Retinal pigment epithelial cell (primary cell): ENCODE results near the gene SPX.

ENCODE experiments used
- DNase-seq: peaks from one replicate; pipeline ENCODE4 v3.0.0-alpha.2; 2010; ENCODE audit warnings: low read depth
- H3K4me3 ChIP-seq: 2 replicates; pipeline ENCODE4 v1.5.1; 2011; ENCODE audit warnings: mild to moderate bottlenecking, low read length, control low read depth, moderate library complexity
- TF ChIP-seq, protein P1 (sequence below): conservative IDR thresholded peaks from 2 replicates; pipeline ENCODE4 v1.5.1; 2011; ENCODE audit warnings: low read depth, low read length, control low read depth, inconsistent platforms

Gene SPX

DNA sequence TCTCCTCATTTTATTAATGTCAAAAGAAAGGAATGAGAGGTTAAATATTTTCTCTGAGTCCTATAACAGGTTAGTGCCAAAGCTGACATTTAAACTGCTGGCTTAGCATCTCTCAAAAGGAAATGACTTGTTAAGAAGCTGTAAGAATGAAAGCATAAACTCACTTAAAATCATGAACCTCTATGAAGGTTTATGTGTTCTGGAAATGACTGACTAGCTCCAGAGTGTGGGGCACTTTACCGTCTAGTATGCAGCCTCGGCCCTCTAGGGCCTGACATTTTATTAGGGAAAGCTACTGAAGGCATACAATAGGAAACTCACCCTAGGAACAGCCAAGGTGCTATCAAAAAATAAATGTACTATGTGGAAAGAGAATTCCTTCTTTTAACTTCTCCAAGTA, 35.1 kb downstream of the SPX start:
- no peak overlapping the region for H3K4me3 ChIP-seq
- TF ChIP-seq, protein P1, sequence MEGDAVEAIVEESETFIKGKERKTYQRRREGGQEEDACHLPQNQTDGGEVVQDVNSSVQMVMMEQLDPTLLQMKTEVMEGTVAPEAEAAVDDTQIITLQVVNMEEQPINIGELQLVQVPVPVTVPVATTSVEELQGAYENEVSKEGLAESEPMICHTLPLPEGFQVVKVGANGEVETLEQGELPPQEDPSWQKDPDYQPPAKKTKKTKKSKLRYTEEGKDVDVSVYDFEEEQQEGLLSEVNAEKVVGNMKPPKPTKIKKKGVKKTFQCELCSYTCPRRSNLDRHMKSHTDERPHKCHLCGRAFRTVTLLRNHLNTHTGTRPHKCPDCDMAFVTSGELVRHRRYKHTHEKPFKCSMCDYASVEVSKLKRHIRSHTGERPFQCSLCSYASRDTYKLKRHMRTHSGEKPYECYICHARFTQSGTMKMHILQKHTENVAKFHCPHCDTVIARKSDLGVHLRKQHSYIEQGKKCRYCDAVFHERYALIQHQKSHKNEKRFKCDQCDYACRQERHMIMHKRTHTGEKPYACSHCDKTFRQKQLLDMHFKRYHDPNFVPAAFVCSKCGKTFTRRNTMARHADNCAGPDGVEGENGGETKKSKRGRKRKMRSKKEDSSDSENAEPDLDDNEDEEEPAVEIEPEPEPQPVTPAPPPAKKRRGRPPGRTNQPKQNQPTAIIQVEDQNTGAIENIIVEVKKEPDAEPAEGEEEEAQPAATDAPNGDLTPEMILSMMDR, result no peak
- no peak for DNase-seq

DNA sequence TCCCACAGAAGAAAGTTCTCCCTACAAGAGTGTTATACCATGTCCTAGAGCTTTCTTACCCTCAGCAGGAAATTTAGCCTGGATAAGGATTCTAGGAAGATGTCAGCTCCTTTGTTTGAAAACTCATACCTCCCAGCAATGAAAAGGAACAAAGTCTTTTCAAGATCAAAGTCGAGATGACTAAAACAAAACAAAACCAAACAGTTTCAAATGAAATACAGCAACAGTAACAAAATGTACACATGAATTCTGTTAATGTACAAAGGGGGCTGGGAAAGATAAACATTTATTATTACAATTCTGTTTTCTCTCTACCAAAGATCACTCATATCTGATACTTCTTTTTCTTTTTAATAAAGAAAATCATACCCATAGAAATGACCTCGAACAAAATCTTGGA, 36.8 kb downstream of the SPX start:
- TF ChIP-seq, protein P1, result no peak
- no peak for DNase-seq
- no peak overlapping the region for H3K4me3 ChIP-seq

DNA sequence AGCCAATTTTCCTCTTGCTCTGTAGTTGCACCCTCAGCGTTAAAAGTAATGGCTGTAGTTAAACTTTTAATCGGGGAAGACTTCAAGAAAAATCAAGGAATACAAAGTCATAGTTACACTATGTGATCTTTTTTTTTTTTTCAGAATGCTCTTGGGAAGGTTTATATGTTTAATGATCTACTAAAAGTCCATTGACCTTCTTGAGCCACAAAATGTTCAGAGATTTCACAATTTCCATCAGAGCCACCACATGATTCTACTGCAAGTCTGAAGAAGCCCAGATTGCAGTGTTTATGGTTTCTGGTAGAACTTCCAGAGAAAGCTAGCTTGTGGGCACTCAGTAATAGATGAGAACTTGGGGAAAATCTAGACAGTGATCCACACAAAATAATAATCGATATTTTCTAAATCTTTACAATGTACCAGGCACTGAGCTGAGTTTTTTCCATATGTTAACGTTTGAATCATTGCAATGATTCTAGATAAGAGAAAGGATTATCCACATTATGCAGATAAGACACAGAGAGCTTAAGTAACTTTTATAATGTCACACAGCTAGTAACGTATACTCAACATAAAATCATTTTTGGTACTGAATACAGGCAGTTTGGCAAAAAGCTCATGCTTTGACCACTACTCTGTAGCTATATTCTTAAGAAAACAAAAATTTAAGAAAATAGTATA, 40.3 kb downstream of the SPX start:
- DNase-seq, result no peak
- TF ChIP-seq, protein P1, result no peak
- H3K4me3 ChIP-seq, result no peak overlapping the region

DNA sequence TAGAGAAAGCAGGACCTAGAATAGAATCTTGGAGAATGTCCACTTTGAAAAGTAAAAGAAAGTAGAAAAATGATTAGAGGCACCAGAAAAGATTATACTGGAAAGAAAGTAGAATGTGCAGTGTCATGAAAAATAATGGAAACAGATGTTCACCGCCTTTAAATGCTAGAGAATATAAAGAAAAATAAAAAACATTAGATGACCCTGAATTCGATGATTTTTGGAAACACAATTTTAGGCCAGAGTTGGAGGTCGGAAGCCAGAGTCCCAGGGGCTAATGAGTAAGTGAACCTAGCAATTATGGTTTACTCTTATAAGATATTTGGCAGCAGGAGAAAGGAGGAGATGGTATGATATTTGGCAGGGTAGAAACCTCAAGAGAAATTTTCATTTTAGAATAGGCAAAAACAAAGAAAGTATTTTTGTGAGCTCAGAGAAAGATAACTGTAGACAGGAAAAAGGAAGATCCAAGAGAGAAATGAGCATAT, 40.9 kb downstream of the SPX start:
- DNase-seq, result no peak

DNA sequence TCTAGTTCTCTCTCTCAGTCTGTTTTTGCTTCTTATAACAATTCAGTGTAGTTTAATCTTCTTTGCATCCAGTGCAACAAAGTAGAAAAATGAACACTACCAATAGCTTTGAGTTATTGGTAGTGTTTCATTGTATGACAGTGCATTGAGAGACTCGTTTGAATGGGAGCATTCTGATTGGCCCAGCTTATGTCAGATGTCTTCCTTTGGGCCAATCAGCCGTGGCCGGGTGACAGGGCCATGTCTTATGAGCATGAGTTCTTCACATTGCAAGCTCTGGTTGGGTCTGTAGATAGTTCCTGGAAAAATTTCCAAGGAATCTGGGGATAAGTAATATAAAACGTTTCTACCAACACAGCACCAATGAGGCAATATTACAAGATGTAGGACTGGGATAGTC, 42.0 kb downstream of the SPX start:
- TF ChIP-seq, protein P1, result no peak
- no peak overlapping the region for H3K4me3 ChIP-seq
- DNase-seq, result no peak

More for the DNA sequence above, 40.9 kb downstream of the SPX start:
- TF ChIP-seq, protein P1, result no peak
- H3K4me3 ChIP-seq, result no peak overlapping the region

DNA sequence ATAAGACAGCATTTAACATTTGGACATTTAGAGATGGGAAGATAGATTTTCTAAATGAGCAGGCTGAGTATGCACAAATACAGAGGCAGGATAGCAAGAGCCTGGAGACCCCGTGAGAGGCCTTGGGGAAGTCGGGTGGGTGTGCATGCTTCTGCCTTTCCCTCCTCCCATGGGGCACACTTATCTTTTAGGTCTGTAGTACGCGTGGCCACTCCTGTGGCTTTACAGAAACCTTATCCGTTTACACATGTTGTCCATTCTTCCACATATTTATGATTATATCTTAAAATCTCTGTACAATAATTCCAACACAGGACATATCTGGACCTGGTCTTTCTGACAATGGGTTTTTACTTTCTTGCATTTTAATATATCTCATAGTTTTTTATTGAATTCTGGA, 45.0 kb downstream of the SPX start:
- TF ChIP-seq, protein P1, result no peak
- no peak for DNase-seq
- H3K4me3 ChIP-seq, result no peak overlapping the region

DNA sequence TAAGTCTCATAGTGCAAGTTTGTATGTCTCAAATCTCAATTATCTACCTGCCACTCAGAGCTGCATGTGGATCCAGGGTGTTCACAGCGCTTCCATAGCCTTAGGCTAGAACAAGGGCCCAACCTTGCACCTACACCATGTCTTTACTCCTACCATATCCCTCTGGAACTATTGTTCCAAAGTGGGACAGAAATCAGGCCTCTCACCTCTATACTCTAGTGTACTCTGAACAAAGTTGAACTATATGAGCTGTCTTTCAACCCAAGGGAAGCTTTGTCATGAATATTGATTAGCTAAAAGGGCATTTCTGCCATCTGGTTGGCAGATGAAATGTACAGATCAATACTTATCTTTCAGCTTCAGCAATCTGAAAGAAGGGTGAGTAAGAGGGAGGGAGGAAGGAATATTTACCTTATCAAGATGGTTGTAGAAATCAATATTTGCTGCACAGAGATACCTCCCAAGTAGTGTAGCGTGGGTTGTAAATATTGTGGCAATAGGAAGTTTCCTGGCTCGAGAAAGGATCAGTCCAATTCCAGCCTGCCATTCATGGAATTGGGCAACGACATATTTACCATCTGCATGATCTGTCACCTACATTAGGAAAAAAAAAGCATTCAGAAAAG, 47.8 kb downstream of the SPX start:
- TF ChIP-seq, protein P1, result no peak
- no peak for DNase-seq

More for the DNA sequence above, 47.8 kb downstream of the SPX start:
- H3K4me3 ChIP-seq, result no peak overlapping the region
